PC-9 (cell line): ENCODE measurements around the gene CACNA1I.

Experiments used
- CTCF ChIP-seq: fragments of 200-600 bp; sonication (generic); conservative IDR thresholded peaks from 2 replicates; pipeline ENCODE4 v1.6.1; 2017; ENCODE audit warnings: mixed run types, antibody characterized with exemption, mild to moderate bottlenecking, moderate library complexity
- EZH2 ChIP-seq: fragments of 200-600 bp; sonication (generic); IDR thresholded peaks from 2 replicates; pipeline ENCODE4 v1.8.0; 2017; ENCODE audit warnings: antibody characterized with exemption, low read depth

- TF ChIP-seq CTCF (no peak), EZH2 (no peak)
Observed at GRCh38 chr22:39534092-39534506, 36.5 kb upstream of the CACNA1I start.
